Mesendoderm (in vitro differentiated cells): Measurements from ENCODE around the gene ZNF579.

Experiments used
- DNase-seq: peaks from one replicate; pipeline ENCODE4 v3.0.0; 2013
- H2AK5ac ChIP-seq: 2 replicates; pipeline ENCODE4 v1.6.1; 2013; ENCODE audit warnings: low read length, inconsistent platforms
- H2BK120ac ChIP-seq: 2 replicates; pipeline ENCODE4 v1.6.1; 2013; ENCODE audit warnings: low read depth, mild to moderate bottlenecking, low read length, moderate library complexity, mixed read lengths
- H2BK15ac ChIP-seq: replicated peaks from 2 replicates; pipeline ENCODE4 v1.6.1; 2013; ENCODE audit warnings: low read depth, mild to moderate bottlenecking, moderate library complexity
- H2BK5ac ChIP-seq: 2 replicates; pipeline ENCODE4 v1.6.1; 2013; ENCODE audit warnings: low read length, inconsistent platforms
- H3K18ac ChIP-seq: 2 replicates; pipeline ENCODE4 v1.6.1; 2013; ENCODE audit warnings: mild to moderate bottlenecking, low read length, mixed read lengths
- H3K23ac ChIP-seq: one replicate; pipeline ENCODE4 v1.6.1; 2013; ENCODE audit warnings: low read length
- H3K27ac ChIP-seq: 2 replicates; pipeline ENCODE4 v1.5.1; 2013; ENCODE audit warnings: low read depth, mild to moderate bottlenecking, inconsistent platforms, low read length, moderate library complexity
- H3K27me3 ChIP-seq: 2 replicates; pipeline ENCODE4 v1.6.1; 2013; ENCODE audit warnings: low read length, control low read depth, mild to moderate bottlenecking, inconsistent platforms; ENCODE audit not compliant: insufficient read depth, poor library complexity
- H3K36me3 ChIP-seq: 2 replicates; pipeline ENCODE4 v1.6.1; 2013; ENCODE audit warnings: low read length, inconsistent platforms; ENCODE audit not compliant: control insufficient read depth, insufficient read depth
- H3K4ac ChIP-seq: one replicate; pipeline ENCODE4 v1.6.1; 2013; ENCODE audit warnings: low read depth, mild to moderate bottlenecking, low read length, moderate library complexity
- H3K4me1 ChIP-seq: 2 replicates; pipeline ENCODE4 v1.6.1; 2013; ENCODE audit warnings: low read depth, low read length, inconsistent platforms; ENCODE audit not compliant: control insufficient read depth
- H3K4me2 ChIP-seq: 2 replicates; pipeline ENCODE4 v1.6.1; 2013; ENCODE audit warnings: low read length
- H3K4me3 ChIP-seq: 2 replicates; pipeline ENCODE4 v1.5.1; 2013; ENCODE audit warnings: mild to moderate bottlenecking, low read length
- H3K56ac ChIP-seq: one replicate; pipeline ENCODE4 v1.6.1; 2013; ENCODE audit warnings: low read length
- H3K79me1 ChIP-seq: 2 replicates; pipeline ENCODE4 v1.6.1; 2013; ENCODE audit warnings: low read length, inconsistent platforms
- H3K79me2 ChIP-seq: 2 replicates; pipeline ENCODE4 v1.6.1; 2013; ENCODE audit warnings: mild to moderate bottlenecking, low read length; ENCODE audit not compliant: control insufficient read depth, insufficient read depth
- H3K9ac ChIP-seq: 2 replicates; pipeline ENCODE4 v1.6.1; 2013; ENCODE audit warnings: low read length, inconsistent platforms
- H4K5ac ChIP-seq: one replicate; pipeline ENCODE4 v1.6.1; 2013; ENCODE audit warnings: low read length
- H4K8ac ChIP-seq: one replicate; pipeline ENCODE4 v1.6.1; 2013; ENCODE audit warnings: low read depth, mild to moderate bottlenecking, control low read depth, low read length, moderate library complexity
- WGBS: extraction: QIAGEN DNeasy Blood & Tissue Kit; methylation state at CpG from one replicate; pipeline ENCODE4 v1.1.7; 2013; ENCODE audit warnings: low lambda C conversion rate, missing lambda C conversion rate; ENCODE audit not compliant: insufficient coverage; ENCODE audit errors: extremely low coverage; 5-methylcytosine and 5-hydroxymethylcytosine counted together

Gene ZNF579

DNA sequence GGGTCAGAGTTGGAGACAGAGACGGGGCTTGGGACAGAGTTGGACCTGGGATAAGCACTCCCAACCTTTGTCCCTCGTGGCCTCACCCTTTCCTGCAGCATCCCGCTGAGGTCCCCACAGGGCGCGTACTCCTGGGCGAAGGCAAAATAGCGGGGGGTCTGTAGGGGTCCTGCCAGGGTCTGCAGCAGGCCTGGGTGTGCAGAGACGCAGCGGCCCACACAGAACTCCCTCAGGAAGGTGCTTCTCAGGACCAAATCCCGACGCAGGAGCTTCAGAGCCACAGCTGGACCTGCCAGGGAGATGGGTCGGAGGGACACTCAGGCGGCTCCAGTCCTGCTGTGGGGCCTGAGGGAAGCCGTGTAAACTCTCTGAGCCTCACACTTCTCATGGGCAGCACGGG lies 36.6 kb downstream of the ZNF579 start:
- no peak overlapping the region for H3K4me2 ChIP-seq
- no CpG with 5 or more reads among the region's 15 CpGs for WGBS

GRCh38 chr19:55543567-55543966 lies 37.1 kb downstream of the ZNF579 start:
- no peaks in the 10 kb centered on the region for H3K36me3 ChIP-seq
- H3K23ac ChIP-seq: no peak overlapping the region
- no peak overlapping the region for H4K5ac ChIP-seq
- H3K4me1 ChIP-seq: no peaks in the 10 kb centered on the region
- H2AK5ac ChIP-seq: no peak overlapping the region
- H3K27ac ChIP-seq: no peak overlapping the region
- no peak overlapping the region for H2BK120ac ChIP-seq
- H3K79me1 ChIP-seq: no peaks in the 10 kb centered on the region
- 100% methylated on average over 2 of the region's 5 CpGs for WGBS
- no peak for DNase-seq
- H3K9ac ChIP-seq: no peak overlapping the region
- H3K4me3 ChIP-seq: no peak overlapping the region
- H3K27me3 ChIP-seq: no peaks in the 10 kb centered on the region
- no peak overlapping the region for H2BK5ac ChIP-seq
- no peak overlapping the region for H4K8ac ChIP-seq
- no peak overlapping the region for H2BK15ac ChIP-seq
- H3K4me2 ChIP-seq: no peak overlapping the region
- H3K56ac ChIP-seq: no peak overlapping the region
- H3K18ac ChIP-seq: no peak overlapping the region
- no peaks in the 10 kb centered on the region for H3K79me2 ChIP-seq
- no peak overlapping the region for H3K4ac ChIP-seq

More for the DNA sequence above, 36.6 kb downstream of the ZNF579 start:
- H2BK120ac ChIP-seq: no peak overlapping the region
- H3K4me3 ChIP-seq: no peak overlapping the region
- H4K8ac ChIP-seq: no peak overlapping the region
- no peak overlapping the region for H2AK5ac ChIP-seq
- H3K79me2 ChIP-seq: no peaks in the 10 kb centered on the region
- H3K23ac ChIP-seq: no peak overlapping the region
- H3K56ac ChIP-seq: no peak overlapping the region
- no peaks in the 10 kb centered on the region for H3K36me3 ChIP-seq
- no peak overlapping the region for H3K27ac ChIP-seq
- H3K27me3 ChIP-seq: no peaks in the 10 kb centered on the region
- no peak overlapping the region for H3K9ac ChIP-seq
- no peaks in the 10 kb centered on the region for H3K4me1 ChIP-seq
- H4K5ac ChIP-seq: no peak overlapping the region
- H3K79me1 ChIP-seq: no peaks in the 10 kb centered on the region
- no peak overlapping the region for H3K4ac ChIP-seq
- DNase-seq: no peak
- H2BK5ac ChIP-seq: no peak overlapping the region
- H3K18ac ChIP-seq: no peak overlapping the region
- H2BK15ac ChIP-seq: no peak overlapping the region

- Histone ChIP-seq H3K18ac (no peak overlapping the region), H3K79me2 (no peaks in the 10 kb centered on the region), H3K27ac (no peak overlapping the region), H3K4me2 (no peak overlapping the region), H3K4me3 (no peak overlapping the region), H3K4ac (no peak overlapping the region), H2BK120ac (no peak overlapping the region), H3K9ac (no peak overlapping the region), H3K27me3 (no peaks in the 10 kb centered on the region), H3K23ac (no peak overlapping the region), H4K5ac (no peak overlapping the region), H4K8ac (no peak overlapping the region), H3K56ac (no peak overlapping the region), H2AK5ac (no peak overlapping the region), H2BK15ac (no peak overlapping the region), H2BK5ac (no peak overlapping the region), H3K79me1 (no peaks in the 10 kb centered on the region), H3K36me3 (no peaks in the 10 kb centered on the region), H3K4me1 (no peaks in the 10 kb centered on the region)
- no peak for DNase-seq
- 100% methylated on average over 6 of the region's 7 CpGs for WGBS
These were observed 38.3 kb downstream of the ZNF579 start for GRCh38 chr19:55542292-55542855.

- no peak overlapping the region for H3K18ac ChIP-seq
- H3K23ac ChIP-seq: no peak overlapping the region
- H3K4me2 ChIP-seq: no peak overlapping the region
- H2BK15ac ChIP-seq: no peak overlapping the region
- no peak overlapping the region for H4K8ac ChIP-seq
- H2AK5ac ChIP-seq: no peak overlapping the region
- H3K4me1 ChIP-seq: no peaks in the 10 kb centered on the region
- no peak overlapping the region for H4K5ac ChIP-seq
- H3K4me3 ChIP-seq: no peak overlapping the region
- no peaks in the 10 kb centered on the region for H3K79me1 ChIP-seq
- no peak overlapping the region for H3K27ac ChIP-seq
- H2BK120ac ChIP-seq: no peak overlapping the region
- no peak for DNase-seq
- no peak overlapping the region for H3K9ac ChIP-seq
- WGBS: no CpG with 5 or more reads among the region's 19 CpGs
- no peak overlapping the region for H3K56ac ChIP-seq
- H3K36me3 ChIP-seq: no peaks in the 10 kb centered on the region
- no peaks in the 10 kb centered on the region for H3K27me3 ChIP-seq
- no peaks in the 10 kb centered on the region for H3K79me2 ChIP-seq
- no peak overlapping the region for H2BK5ac ChIP-seq
- no peak overlapping the region for H3K4ac ChIP-seq
These were observed 39.6 kb downstream of the ZNF579 start for GRCh38 chr19:55541091-55541490.

DNA sequence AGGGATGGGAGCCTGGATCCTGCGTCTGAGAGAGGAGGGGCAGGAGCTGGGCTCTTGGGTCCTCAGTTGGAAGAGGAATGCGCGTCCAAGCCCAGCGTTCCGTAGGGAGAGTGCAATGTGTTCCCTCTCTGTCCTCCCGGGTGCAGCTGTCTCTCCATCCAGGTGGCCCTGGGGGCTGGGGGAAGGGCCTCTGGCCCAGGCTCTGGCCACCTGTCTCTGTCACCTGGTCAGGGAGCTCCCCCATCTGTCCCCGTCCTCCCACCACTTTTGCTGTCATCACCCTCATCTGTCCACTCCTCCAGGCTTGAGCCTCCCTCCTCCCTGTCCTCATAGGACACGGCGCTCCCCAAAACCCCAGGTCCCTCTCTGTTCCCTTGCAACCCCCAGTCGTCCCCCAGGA lies 40.0 kb downstream of the ZNF579 start:
- Histone ChIP-seq H2BK5ac (no peak overlapping the region), H3K4ac (no peak overlapping the region), H2AK5ac (no peak overlapping the region), H3K4me1 (no peaks in the 10 kb centered on the region), H4K5ac (no peak overlapping the region), H3K9ac (no peak overlapping the region), H3K56ac (no peak overlapping the region), H3K4me2 (no peak overlapping the region), H3K23ac (no peak overlapping the region), H3K4me3 (no peak overlapping the region), H3K27me3 (no peaks in the 10 kb centered on the region), H3K79me1 (no peaks in the 10 kb centered on the region), H3K18ac (no peak overlapping the region), H3K27ac (no peak overlapping the region), H3K79me2 (no peaks in the 10 kb centered on the region), H2BK15ac (no peak overlapping the region), H2BK120ac (no peak overlapping the region), H4K8ac (no peak overlapping the region), H3K36me3 (no peaks in the 10 kb centered on the region)
- WGBS: no CpG with 5 or more reads among the region's 10 CpGs
- no peak for DNase-seq
